Panc1 (cell line): Measurements from ENCODE around the gene CYB5A. TPM values are rescaled to one million over a fixed set of nuclear protein-coding genes. Genes with fewer than 3 reads are reported as not detected.

Source experiments
- ATAC-seq: fragments of 200-7000 bp; cut with Tn5 transposase; 2 replicates; pipeline ENCODE4 v1.9.1; 2020; ENCODE audit warnings: mild to moderate bottlenecking, moderate library complexity
- BruUV-seq: library from RNA; stranded (reverse); fragments of 400-500 nt; replicated peaks from 2 replicates; lab custom pipeline; 2021; lab: Mats Ljungman, UMichigan
- CTCF ChIA-PET: fragments of 300-600 bp; sonication (Branson Sonifier 250); formaldehyde crosslinking; loops from one replicate; lab custom pipeline; 2022; ENCODE audit warnings: antibody characterized with exemption; lab: Charles Lee
- POLR2A ChIA-PET: fragments of 300-600 bp; sonication (Branson Sonifier 250); formaldehyde crosslinking; loops from one replicate; lab custom pipeline; 2022; ENCODE audit warnings: antibody characterized with exemption; lab: Charles Lee
- DNase-seq: peaks from one replicate; pipeline ENCODE4 v3.0.0-alpha.2; 2010; ENCODE audit warnings: low read depth, low spot score
- H3K27ac ChIP-seq: 2 replicates; pipeline ENCODE4 v1.5.1; 2011; ENCODE audit warnings: mild to moderate bottlenecking, low read length, inconsistent platforms
- H3K27me3 ChIP-seq: fragments of 200-500 bp; sonication (Bioruptor generic); 2 replicates; pipeline ENCODE4 v1.6.0; 2014; ENCODE audit warnings: low read length, inconsistent platforms; ENCODE audit not compliant: control insufficient read depth, insufficient read depth
- H3K36me3 ChIP-seq: fragments of 200-500 bp; sonication (Bioruptor generic); 2 replicates; pipeline ENCODE4 v1.5.1; 2014; ENCODE audit warnings: inconsistent platforms, mild to moderate bottlenecking, low read length, moderate library complexity; ENCODE audit not compliant: control insufficient read depth, insufficient read depth
- H3K4me1 ChIP-seq: 2 replicates; pipeline ENCODE4 v1.5.1; 2011; ENCODE audit warnings: inconsistent platforms, mild to moderate bottlenecking, low read length, moderate library complexity; ENCODE audit not compliant: control insufficient read depth, insufficient read depth
- H3K4me3 ChIP-seq, 2 experiments: 2 replicates each; pipeline ENCODE4 v1.5.1; 2011 to 2012; ENCODE audit warnings: low read depth in 2 of 2, low read length in 2 of 2, mild to moderate bottlenecking in 2 of 2, inconsistent platforms in 1 of 2, moderate library complexity in 1 of 2
- H3K9me3 ChIP-seq: fragments of 200-500 bp; sonication (Bioruptor generic); 2 replicates; pipeline ENCODE4 v1.5.1; 2014; ENCODE audit warnings: low read depth, mild to moderate bottlenecking, inconsistent platforms, low read length, moderate library complexity; ENCODE audit not compliant: control insufficient read depth, insufficient read depth
- CTCF ChIP-seq: fragments of 450-650 bp; IDR thresholded peaks from 2 replicates; pipeline ENCODE4 v1.5.1; 2017; ENCODE audit warnings: mild to moderate bottlenecking
- POLR2AphosphoS5 ChIP-seq: IDR thresholded peaks from 2 replicates; pipeline ENCODE4 v1.6.1; 2012; ENCODE audit warnings: mild to moderate bottlenecking, low read depth, low read length, moderate library complexity
- REST ChIP-seq, 2 experiments: IDR thresholded peaks; 2 replicates each; pipeline ENCODE4 v1.6.1; 2011 to 2012; ENCODE audit warnings: low read depth in 2 of 2, control low read depth in 1 of 2, low read length in 1 of 2, mild to moderate bottlenecking in 1 of 2, moderate library complexity in 1 of 2; ENCODE audit not compliant: insufficient read depth in 1 of 2
- SIN3A ChIP-seq: IDR thresholded peaks from 2 replicates; pipeline ENCODE4 v1.6.1; 2012; ENCODE audit warnings: low read depth, mild to moderate bottlenecking, low read length, moderate library complexity, borderline replicate concordance; ENCODE audit not compliant: insufficient read depth
- TCF7L2 ChIP-seq: IDR thresholded peaks from 2 replicates; pipeline ENCODE4 v1.6.1; 2011; ENCODE audit warnings: mild to moderate bottlenecking, low read depth, low read length, inconsistent platforms
- in situ Hi-C: cut with HindIII; loops from 2 replicates; pipeline ENCODE4 v1.10.0; 2016; ENCODE audit warnings: low sequenced_read_pairs, low pct_unique_long_range_greater_than_20kb
- intact Hi-C: fragments of 100-400 bp; cut with micrococcal nuclease; formaldehyde crosslinking; loops from one replicate; pipeline ENCODE4 v1.10.0; 2022; ENCODE audit not compliant: unreplicated experiment
- total RNA-seq: library from RNA; stranded (reverse); gene quantifications from one replicate; pipeline ENCODE4 v1.2.1, GENCODE V29; 2021; ENCODE audit not compliant: unreplicated experiment

Gene CYB5A
- total RNA-seq, 1 experiment from 2014 or later, result 51.3 TPM

GRCh38 chr18:74217476-74218143 is 74.2 kb downstream of the CYB5A start:
- POLR2A ChIA-PET, result no interaction called here
- Histone ChIP-seq H3K4me1 (no peaks in the 10 kb centered on the region), H3K36me3 (no peaks in the 10 kb centered on the region), H3K27ac (no peak overlapping the region), H3K9me3 (no peaks in the 10 kb centered on the region), H3K27me3 (peaks cover 13% of the 10 kb centered on the region), H3K4me3 (no peak overlapping the region)
- CTCF ChIA-PET, result no interaction called here
- ATAC-seq (no peak), DNase-seq (no peak)
- TF ChIP-seq CTCF, result no peak
- TF ChIP-seq SIN3A, result no peak
- TF ChIP-seq REST (IDR thresholded peaks at IDR 0.05; ENCODE audit: insufficient read depth in 1 of 2, low read depth in 2 of 2, low read length in 1 of 2), result no peak
- no peak for TF ChIP-seq TCF7L2
- no peak for TF ChIP-seq POLR2AphosphoS5
- intact Hi-C loops (no loop called here), in situ Hi-C loops (no loop called here)
- BruUV-seq, result no TSS peak

GRCh38 chr18:74216661-74217110 is 75.1 kb downstream of the CYB5A start:
- Histone ChIP-seq H3K27me3 (peaks cover 13% of the 10 kb centered on the region), H3K27ac (no peak overlapping the region), H3K36me3 (no peaks in the 10 kb centered on the region), H3K4me1 (no peaks in the 10 kb centered on the region), H3K9me3 (no peaks in the 10 kb centered on the region), H3K4me3 (no peak overlapping the region)
- DNase-seq (no peak), ATAC-seq (no peak)
- intact Hi-C loops, result no loop called here
- in situ Hi-C loops, result no loop called here
- ChIA-PET CTCF (no interaction called here), POLR2A (no interaction called here)
- no TSS peak for BruUV-seq
- TF ChIP-seq POLR2AphosphoS5 (no peak), SIN3A (no peak), CTCF (no peak), TCF7L2 (no peak), REST (IDR thresholded peaks at IDR 0.05; ENCODE audit: insufficient read depth in 1 of 2, low read depth in 2 of 2, low read length in 1 of 2) (no peak)
